GM10248 (cell line): Measurements from ENCODE around the gene NUFIP2.
"Not testable (repeated sequence)": the region's sequence is repeated elsewhere in the genome, so short reads cannot be mapped to it uniquely, and the experiment has no call there.

ENCODE experiments used
- CTCF ChIA-PET: fragments of 300-600 bp; sonication (Branson Sonifier 250); formaldehyde crosslinking; extraction: SDS; loops from one replicate; lab custom pipeline; 2021; ENCODE audit warnings: antibody characterized with exemption; lab: Yijun Ruan, JAX
- POLR2A ChIA-PET: fragments of 350-650 bp; sonication (Branson Sonifier 250); formaldehyde crosslinking; extraction: SDS; loops from one replicate; lab custom pipeline; 2020; ENCODE audit warnings: antibody characterized with exemption; lab: Yijun Ruan, JAX
- DNase-seq: peaks from one replicate; pipeline ENCODE4 v3.0.0; 2012; ENCODE audit errors: extremely low spot score
- CTCF ChIP-seq: IDR thresholded peaks from 2 replicates; pipeline ENCODE4 v1.5.1; 2012; ENCODE audit warnings: mild to moderate bottlenecking, low read depth; ENCODE audit errors: extremely low read depth, missing control alignments, control extremely low read depth

NUFIP2 gene, protein sequence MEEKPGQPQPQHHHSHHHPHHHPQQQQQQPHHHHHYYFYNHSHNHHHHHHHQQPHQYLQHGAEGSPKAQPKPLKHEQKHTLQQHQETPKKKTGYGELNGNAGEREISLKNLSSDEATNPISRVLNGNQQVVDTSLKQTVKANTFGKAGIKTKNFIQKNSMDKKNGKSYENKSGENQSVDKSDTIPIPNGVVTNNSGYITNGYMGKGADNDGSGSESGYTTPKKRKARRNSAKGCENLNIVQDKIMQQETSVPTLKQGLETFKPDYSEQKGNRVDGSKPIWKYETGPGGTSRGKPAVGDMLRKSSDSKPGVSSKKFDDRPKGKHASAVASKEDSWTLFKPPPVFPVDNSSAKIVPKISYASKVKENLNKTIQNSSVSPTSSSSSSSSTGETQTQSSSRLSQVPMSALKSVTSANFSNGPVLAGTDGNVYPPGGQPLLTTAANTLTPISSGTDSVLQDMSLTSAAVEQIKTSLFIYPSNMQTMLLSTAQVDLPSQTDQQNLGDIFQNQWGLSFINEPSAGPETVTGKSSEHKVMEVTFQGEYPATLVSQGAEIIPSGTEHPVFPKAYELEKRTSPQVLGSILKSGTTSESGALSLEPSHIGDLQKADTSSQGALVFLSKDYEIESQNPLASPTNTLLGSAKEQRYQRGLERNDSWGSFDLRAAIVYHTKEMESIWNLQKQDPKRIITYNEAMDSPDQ

GRCh38 chr17:29293890-29294579 lies at the start of gene NUFIP2:
Gene NUFIP2 (minus strand): TSS chr17:29294148. CDS start chr17:29294059, 89 bp downstream.
- DNase-seq: peak; percentile 96
- TF ChIP-seq CTCF: no peak
- ChIA-PET POLR2A (interaction anchor here (0.5 to 1.6 kb wide), 18 partner anchors 11 to 1456 kb away, joined by 3 to 9 read pairs (median 4); no protein-coding TSS in a partner anchor), CTCF (interaction anchor here (0.6 to 1.3 kb wide), 3 partner anchors 11 to 149 kb away, joined by 3 to 5 read pairs (median 3); no protein-coding TSS in a partner anchor)

DNA sequence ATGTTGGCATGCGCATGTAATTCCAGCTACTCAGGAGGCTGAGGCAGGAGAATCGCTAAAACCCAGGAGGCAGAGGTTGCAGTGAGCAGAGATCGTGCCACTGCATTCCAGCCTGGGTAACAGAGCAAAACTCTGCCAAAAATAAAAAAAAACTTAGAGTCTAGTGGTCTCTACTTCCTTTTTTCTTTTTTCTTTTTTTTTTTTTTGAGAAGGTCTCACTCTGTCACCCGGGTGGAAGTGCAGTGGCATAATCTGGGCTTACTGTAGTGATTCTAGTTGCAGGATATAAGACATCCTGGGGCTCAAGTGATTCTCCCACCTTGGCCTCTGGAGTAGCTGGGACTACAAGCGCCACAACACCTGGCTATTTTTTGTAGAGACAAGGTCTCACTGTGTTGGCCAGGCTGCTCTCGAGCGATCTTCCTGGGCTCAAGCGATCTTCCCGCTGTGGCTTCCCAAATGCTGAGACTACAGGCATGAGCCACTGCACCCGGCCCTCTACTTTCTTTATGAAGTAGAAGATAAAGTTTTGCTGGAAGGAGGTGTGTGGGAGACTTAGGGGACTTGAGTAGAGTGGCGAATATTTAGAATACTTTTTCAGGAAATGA lies 48.3 kb upstream of the NUFIP2 start:
- POLR2A ChIA-PET: no interaction called here

GRCh38 chr17:29341726-29342125 lies 47.8 kb upstream of the NUFIP2 start:
- TF ChIP-seq CTCF: no peak
- DNase-seq: no peak
- CTCF ChIA-PET: no interaction called here
- POLR2A ChIA-PET: no interaction called here

More for the DNA sequence above, 48.3 kb upstream of the NUFIP2 start:
- TF ChIP-seq CTCF: no peak
- CTCF ChIA-PET: no interaction called here
- DNase-seq: no peak

DNA sequence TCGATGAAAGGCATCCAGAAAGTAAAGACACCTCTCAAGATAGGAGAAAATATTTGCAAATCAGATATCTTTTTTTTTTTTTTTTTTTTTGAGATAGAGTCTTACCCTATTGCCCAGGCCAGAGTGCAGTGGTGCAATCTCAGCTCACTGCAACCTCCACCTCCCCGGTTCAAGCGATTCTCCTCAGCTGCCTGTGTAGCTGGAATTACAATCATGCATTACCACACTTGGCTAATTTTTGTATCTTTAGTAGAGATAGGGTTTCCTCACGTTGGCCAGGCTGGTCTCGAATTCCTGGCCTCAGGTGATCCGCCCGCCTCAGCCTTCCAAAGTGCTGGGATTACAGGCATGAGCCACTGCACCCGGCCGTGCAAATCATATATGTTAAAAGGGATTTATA lies 45.1 kb upstream of the NUFIP2 start:
- CTCF ChIA-PET, POLR2A ChIA-PET, DNase-seq: not testable (repeated sequence)

DNA sequence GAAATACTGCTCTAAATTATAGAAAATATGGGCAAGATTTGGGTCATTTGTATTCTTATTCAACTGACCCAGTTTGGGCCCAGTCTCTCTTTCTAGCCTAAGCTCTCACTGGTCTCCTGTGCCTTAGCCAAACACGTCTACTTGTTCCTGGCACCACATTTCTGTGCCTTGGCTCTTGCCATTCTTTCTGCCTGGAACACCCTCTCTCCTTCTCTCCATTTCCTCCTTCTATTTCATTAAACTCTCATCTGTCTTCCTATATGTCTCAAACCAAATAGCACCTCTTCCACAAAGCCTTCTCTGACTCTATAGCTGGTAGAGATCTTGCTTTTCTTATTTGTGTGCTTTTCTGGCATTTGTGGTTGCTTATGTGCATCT lies 37.7 kb upstream of the NUFIP2 start:
- no peak for TF ChIP-seq CTCF
- no peak for DNase-seq
- ChIA-PET CTCF (interaction anchor here (1.1 to 1.8 kb wide), 5 partner anchors 11 to 38 kb away, joined by 3 to 8 read pairs (median 4); no protein-coding TSS in a partner anchor), POLR2A (no interaction called here)

DNA sequence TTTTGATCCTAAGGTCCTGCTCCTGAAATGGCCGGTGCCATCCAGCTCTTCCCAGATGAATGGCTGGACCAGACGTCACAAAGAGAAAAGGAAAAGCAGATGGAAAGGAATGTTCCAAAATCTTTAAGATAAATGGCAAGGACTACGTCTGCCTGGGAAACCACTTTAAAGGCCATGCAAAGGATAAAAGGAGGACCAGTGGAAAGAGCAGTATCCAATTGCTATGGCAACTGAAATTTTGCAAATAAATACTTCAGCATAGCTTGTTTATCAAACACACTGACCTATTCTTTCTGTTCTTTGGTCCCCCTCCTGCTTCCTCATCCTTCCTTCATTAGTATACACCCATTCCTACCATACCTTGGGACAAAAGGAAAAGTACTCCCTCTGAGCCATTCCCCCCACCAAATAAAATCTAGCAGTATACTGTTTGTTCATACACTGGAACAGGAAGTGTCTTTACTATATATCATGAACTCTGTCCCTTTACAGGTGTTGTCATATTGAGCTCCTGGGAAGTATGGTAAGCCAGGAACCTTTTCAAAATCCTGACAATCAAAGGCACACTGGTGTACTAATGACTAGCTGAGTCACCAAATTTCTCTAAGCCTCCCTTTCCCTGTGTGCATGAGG lies 37.2 kb upstream of the NUFIP2 start:
- no peak for DNase-seq
- CTCF ChIA-PET: interaction anchor here (1.1 to 1.8 kb wide), 5 partner anchors 11 to 38 kb away, joined by 3 to 8 read pairs (median 4); no protein-coding TSS in a partner anchor
- TF ChIP-seq CTCF: no peak
- POLR2A ChIA-PET: no interaction called here
